ENCODE results near the gene RAB44.
"Not testable (repeated sequence)": the region's sequence is repeated elsewhere in the genome, so short reads cannot be mapped to it uniquely, and the experiment has no call there.

The RAB44 gene

DNA sequence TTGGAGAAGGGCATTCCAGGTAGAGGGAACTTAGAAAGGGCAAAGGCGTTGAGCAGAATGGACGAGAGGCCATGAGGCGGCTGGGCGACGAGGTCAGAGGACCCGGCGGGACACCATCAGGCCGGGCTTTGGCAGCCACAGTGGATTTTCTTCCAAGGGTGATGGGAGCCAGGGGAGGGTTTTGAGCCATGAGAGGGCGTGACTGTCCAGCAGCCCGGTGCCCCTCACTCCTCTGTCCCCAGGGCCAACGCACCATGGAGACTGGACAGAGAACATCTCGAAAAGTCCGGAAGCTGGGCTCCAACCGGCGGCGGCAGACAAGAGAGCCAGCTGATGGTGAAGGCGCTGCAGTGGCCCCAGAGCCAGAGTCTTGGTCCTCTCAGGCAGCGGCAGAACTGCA lies 6.4 kb downstream of the RAB44 start:
- TF ChIP-seq, protein P1, sequence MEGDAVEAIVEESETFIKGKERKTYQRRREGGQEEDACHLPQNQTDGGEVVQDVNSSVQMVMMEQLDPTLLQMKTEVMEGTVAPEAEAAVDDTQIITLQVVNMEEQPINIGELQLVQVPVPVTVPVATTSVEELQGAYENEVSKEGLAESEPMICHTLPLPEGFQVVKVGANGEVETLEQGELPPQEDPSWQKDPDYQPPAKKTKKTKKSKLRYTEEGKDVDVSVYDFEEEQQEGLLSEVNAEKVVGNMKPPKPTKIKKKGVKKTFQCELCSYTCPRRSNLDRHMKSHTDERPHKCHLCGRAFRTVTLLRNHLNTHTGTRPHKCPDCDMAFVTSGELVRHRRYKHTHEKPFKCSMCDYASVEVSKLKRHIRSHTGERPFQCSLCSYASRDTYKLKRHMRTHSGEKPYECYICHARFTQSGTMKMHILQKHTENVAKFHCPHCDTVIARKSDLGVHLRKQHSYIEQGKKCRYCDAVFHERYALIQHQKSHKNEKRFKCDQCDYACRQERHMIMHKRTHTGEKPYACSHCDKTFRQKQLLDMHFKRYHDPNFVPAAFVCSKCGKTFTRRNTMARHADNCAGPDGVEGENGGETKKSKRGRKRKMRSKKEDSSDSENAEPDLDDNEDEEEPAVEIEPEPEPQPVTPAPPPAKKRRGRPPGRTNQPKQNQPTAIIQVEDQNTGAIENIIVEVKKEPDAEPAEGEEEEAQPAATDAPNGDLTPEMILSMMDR (conservative IDR thresholded peaks at IDR 0.05; ENCODE audit: low read length): no peak
- no peak for DNase-seq (ENCODE audit: low read depth)
- H3K4me3 ChIP-seq (ENCODE audit: low read length): no peak overlapping the region

DNA sequence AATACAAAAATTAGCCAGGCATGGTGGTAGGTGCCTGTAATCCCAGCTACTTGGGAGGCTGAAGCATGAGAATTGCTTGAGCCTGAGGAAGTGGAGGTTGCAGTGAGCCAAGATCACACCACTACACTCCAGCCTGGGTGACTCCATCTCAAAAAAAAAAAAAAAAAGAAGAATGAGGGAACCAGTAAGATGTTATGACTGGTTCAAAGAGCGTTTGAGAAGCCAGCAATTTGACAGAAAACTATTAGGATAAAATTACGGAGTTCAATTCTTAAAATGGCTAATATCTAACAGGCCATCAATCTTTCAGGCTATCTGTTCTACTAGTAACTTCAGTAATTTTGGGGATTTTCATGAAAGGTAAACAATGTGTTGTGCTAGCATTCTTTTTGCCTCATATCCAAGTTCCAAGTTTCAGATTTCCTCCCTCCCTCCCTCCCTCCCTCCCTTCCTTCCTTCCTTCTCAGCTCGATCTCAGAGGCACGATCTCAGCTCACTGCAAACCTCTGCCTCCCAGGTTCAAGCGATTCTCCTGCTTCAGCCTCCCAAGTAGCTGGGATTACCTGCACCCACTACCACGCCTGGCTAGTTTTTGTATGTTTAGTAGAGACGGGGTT lies 7.4 kb downstream of the RAB44 start:
- not testable (repeated sequence) for H3K4me3 ChIP-seq (ENCODE audit: low read length); DNase-seq (ENCODE audit: low read depth)

DNA sequence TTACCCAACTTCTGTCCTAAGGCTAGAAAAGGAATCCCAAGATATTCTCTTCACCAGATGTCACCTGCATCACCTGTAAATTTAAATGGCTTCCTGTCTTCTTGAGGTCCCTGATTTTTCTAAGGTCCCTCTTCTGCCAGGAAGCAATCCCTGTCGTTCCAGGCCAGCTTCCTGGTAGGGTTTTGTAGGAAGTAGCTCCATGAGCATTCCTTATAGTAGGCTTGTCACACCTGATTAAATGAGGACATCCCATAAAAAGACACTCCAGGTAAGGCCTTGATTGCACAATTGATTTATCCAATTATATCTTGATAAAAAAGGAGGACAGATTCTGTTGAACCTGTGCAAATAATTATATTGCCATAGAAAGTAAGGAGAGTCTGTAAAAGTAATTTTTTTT lies 8.7 kb downstream of the RAB44 start:
- no peak for DNase-seq (ENCODE audit: low read depth)
- TF ChIP-seq, protein P1 (conservative IDR thresholded peaks at IDR 0.05; ENCODE audit: low read length): no peak
- no peak overlapping the region for H3K4me3 ChIP-seq (ENCODE audit: low read length)

DNA sequence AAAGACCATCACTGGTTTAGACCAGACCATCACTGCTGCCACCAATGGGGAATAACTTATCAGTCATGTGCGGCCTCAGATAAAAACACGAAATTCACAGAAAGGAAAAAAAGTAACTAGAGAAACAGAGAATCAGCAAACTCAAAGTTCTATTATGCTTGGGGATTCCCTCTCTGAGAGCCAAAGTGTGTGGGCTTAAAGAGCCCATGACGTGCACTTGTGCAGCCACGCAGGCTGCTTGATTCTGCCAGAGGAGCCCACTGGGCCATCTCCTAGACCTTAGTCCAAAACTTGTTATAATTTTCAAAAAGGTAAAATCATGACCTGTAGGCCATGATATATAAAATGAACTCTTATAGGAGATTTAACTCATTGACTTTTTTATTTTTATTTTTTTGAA lies 15.2 kb downstream of the RAB44 start:
- TF ChIP-seq, protein P1 (conservative IDR thresholded peaks at IDR 0.05; ENCODE audit: low read length): no peak
- no peak for DNase-seq (ENCODE audit: low read depth)
- H3K4me3 ChIP-seq (ENCODE audit: low read length): no peak overlapping the region

DNA sequence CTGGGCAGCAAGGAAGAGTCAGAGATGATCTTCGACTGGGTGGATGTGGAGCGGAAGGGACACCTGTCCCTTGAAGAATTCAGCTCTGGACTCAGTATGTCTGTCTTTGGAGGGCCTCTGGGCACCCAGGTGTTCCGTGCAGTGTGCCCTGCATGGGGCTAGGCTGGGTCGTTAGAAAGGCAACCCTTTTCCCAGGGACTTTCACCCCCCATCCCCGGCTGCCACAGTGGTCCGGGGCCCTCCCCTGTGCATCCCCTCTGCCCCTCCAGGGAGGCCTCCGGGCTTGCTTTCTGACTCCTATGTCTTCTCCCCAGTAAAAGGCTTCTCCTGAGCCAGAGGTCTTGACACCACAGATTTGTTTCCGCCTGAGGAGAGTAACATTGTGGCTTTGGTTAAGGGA lies 16.2 kb downstream of the RAB44 start:
- TF ChIP-seq, protein P1 (conservative IDR thresholded peaks at IDR 0.05; ENCODE audit: low read length): no peak
- no peak for DNase-seq (ENCODE audit: low read depth)

DNA sequence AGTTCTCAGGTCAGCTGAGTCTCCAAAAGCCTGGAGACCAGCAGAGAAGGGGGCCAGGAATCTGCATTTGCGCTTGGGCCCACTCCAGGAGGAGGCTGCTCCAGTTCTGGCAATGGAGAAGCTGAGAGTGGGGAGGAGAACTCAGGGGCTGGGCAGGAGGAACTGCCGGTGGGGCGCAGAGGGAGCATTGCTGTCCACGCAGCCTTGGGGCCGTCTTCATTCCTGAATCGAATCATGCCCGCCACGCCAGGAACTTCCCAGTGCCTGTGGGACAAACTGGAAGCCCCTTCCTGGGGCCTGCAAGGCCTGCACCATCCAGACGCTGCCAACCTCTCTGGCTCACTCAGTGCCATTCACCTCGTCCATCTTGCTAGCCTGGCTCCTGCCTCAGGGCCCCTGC lies 16.9 kb downstream of the RAB44 start:
- TF ChIP-seq, protein P1 (conservative IDR thresholded peaks at IDR 0.05; ENCODE audit: low read length): no peak
- no peak for DNase-seq (ENCODE audit: low read depth)
- no peak overlapping the region for H3K4me3 ChIP-seq (ENCODE audit: low read length)

More for the DNA sequence above, 16.2 kb downstream of the RAB44 start:
- H3K4me3 ChIP-seq (ENCODE audit: low read length): no peak overlapping the region

DNA sequence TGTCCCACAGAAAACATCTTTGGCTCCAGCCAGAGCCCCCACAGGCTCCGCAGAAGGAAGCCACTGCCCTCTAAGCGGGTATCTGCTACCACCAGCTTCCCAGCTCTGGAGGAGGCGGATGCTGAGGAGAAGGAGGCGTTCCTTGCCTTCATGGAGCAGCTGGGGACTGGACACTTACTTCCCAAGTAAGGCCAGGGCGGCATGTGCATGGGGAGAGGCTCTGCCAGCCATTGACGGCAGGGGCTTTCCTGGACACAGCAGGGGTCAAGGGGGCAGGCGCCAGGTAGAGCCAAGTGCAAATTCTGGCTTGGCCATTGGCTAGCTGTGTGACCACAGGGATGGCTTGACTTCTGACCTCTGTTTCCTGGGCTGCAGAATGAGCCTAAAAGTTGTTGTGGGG lies 17.8 kb downstream of the RAB44 start:
- DNase-seq (ENCODE audit: low read depth): no peak
- TF ChIP-seq, protein P1 (conservative IDR thresholded peaks at IDR 0.05; ENCODE audit: low read length): no peak
- H3K4me3 ChIP-seq (ENCODE audit: low read length): no peak overlapping the region

Measured in AG10803 (cell line).